Panc1 (cell line): ENCODE measurements around the gene CSNK2A3.

Experiments used
- POLR2AphosphoS5 ChIP-seq: IDR thresholded peaks from 2 replicates; pipeline ENCODE4 v1.6.1; 2012; ENCODE audit warnings: mild to moderate bottlenecking, low read depth, low read length, moderate library complexity
- SIN3A ChIP-seq: IDR thresholded peaks from 2 replicates; pipeline ENCODE4 v1.6.1; 2012; ENCODE audit warnings: low read depth, mild to moderate bottlenecking, low read length, moderate library complexity, borderline replicate concordance; ENCODE audit not compliant: insufficient read depth
- TF ChIP-seq, protein P1 (sequence below): fragments of 450-650 bp; IDR thresholded peaks from 2 replicates; pipeline ENCODE4 v1.5.1; 2017; ENCODE audit warnings: mild to moderate bottlenecking
- TF ChIP-seq, protein P2 (sequence below), 2 experiments: IDR thresholded peaks; 2 replicates each; pipeline ENCODE4 v1.6.1; 2011 to 2012; ENCODE audit warnings: low read depth in 2 of 2, control low read depth in 1 of 2, low read length in 1 of 2, mild to moderate bottlenecking in 1 of 2, moderate library complexity in 1 of 2; ENCODE audit not compliant: insufficient read depth in 1 of 2

DNA sequence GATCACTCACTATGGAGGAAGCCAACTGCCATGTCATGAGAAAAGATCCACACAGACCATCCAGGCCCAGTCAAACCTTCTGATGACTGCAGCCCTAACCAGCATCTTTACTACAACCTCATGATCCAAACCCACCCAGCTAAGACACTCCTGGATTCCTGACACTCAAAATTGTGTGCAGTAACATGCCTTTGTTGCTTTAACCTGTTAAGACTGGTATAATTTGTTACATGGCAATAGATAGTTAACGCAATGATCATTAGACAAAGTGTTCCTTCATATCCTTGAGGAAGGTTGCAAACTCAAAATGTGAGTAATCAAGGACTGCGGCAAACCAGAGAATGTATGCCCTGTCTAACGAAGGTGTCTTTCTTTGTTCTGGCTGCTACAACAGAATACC lies 47.1 kb upstream of the CSNK2A3 start:
- TF ChIP-seq, protein P1, sequence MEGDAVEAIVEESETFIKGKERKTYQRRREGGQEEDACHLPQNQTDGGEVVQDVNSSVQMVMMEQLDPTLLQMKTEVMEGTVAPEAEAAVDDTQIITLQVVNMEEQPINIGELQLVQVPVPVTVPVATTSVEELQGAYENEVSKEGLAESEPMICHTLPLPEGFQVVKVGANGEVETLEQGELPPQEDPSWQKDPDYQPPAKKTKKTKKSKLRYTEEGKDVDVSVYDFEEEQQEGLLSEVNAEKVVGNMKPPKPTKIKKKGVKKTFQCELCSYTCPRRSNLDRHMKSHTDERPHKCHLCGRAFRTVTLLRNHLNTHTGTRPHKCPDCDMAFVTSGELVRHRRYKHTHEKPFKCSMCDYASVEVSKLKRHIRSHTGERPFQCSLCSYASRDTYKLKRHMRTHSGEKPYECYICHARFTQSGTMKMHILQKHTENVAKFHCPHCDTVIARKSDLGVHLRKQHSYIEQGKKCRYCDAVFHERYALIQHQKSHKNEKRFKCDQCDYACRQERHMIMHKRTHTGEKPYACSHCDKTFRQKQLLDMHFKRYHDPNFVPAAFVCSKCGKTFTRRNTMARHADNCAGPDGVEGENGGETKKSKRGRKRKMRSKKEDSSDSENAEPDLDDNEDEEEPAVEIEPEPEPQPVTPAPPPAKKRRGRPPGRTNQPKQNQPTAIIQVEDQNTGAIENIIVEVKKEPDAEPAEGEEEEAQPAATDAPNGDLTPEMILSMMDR = no peak
- TF ChIP-seq POLR2AphosphoS5 (no peak), SIN3A (no peak)
- TF ChIP-seq, protein P2, sequence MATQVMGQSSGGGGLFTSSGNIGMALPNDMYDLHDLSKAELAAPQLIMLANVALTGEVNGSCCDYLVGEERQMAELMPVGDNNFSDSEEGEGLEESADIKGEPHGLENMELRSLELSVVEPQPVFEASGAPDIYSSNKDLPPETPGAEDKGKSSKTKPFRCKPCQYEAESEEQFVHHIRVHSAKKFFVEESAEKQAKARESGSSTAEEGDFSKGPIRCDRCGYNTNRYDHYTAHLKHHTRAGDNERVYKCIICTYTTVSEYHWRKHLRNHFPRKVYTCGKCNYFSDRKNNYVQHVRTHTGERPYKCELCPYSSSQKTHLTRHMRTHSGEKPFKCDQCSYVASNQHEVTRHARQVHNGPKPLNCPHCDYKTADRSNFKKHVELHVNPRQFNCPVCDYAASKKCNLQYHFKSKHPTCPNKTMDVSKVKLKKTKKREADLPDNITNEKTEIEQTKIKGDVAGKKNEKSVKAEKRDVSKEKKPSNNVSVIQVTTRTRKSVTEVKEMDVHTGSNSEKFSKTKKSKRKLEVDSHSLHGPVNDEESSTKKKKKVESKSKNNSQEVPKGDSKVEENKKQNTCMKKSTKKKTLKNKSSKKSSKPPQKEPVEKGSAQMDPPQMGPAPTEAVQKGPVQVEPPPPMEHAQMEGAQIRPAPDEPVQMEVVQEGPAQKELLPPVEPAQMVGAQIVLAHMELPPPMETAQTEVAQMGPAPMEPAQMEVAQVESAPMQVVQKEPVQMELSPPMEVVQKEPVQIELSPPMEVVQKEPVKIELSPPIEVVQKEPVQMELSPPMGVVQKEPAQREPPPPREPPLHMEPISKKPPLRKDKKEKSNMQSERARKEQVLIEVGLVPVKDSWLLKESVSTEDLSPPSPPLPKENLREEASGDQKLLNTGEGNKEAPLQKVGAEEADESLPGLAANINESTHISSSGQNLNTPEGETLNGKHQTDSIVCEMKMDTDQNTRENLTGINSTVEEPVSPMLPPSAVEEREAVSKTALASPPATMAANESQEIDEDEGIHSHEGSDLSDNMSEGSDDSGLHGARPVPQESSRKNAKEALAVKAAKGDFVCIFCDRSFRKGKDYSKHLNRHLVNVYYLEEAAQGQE (IDR thresholded peaks at IDR 0.05; ENCODE audit: insufficient read depth in 1 of 2, low read depth in 2 of 2, low read length in 1 of 2) = no peak
